Measurements from ENCODE around the gene NANOGP8.
"Not testable (repeated sequence)": the region's sequence is repeated elsewhere in the genome, so short reads cannot be mapped to it uniquely, and the experiment has no call there.

Gene NANOGP8, protein sequence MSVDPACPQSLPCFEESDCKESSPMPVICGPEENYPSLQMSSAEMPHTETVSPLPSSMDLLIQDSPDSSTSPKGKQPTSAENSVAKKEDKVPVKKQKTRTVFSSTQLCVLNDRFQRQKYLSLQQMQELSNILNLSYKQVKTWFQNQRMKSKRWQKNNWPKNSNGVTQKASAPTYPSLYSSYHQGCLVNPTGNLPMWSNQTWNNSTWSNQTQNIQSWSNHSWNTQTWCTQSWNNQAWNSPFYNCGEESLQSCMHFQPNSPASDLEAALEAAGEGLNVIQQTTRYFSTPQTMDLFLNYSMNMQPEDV

DNA sequence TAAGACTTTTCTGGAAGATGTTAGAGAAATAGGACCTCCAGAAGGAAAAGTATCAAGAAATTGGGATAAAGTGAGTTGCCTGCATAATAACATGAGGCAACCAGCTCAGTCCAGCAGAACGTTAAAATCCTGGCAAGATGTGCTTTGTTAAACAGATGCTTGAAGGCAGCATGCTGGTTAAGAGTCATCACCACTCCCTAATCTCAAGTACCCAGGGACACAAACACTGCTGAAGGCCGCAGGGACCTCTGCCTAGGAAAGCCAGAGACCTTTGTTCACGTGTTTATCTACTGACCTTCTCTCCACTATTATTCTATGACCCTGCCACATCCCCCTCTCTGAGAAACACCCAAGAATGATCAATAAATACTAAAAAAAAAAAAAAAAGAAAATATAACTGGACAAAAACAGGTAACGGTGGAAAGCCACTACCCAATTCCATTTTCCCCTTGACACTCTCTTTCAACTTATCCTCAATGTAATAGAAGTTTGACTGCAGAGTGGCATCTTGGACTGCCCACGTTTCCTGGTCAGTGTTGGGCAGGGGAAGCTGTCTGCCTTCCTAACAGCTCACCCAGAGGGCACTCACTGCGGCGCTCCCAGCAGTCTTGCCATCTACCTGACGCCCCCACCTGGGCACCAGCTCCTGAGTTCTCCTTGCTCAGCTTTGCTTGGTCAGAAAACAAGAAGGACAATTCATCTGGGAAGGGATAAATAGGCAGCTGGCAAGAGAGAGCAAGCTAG lies at the start of gene NANOGP8:
Gene NANOGP8 (minus strand): TSS at position 120 of the 744 bp plus-strand sequence. CDS start 185 bp downstream, outside the sequence.
- DNase-seq (ENCODE audit: low read depth, low spot score), result not testable (repeated sequence)

DNA sequence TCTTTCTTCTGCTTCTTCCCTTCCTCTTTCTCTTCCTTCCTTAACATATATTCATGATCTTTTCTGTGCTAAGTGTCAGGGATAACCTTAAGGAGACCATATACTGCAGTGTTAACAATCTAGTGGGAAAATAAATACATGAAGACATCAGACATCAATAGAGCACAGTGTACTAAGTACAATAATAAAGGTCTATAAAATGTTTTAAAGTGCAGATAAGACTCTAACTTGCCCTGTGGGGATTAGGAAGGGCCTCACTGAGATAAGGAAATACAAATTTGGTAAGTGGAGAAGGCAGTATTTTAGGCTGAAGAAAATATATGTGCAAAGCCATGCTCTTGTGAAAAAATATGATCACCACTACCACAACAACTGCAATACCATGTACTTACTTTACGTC lies 49.2 kb upstream of the NANOGP8 start:
- DNase-seq (ENCODE audit: low read depth, low spot score), result no peak

GRCh38 chr15:35130245-35130644 lies 45.1 kb upstream of the NANOGP8 start:
- no peak for DNase-seq (ENCODE audit: low read depth, low spot score)

- no peak for DNase-seq (ENCODE audit: low read depth, low spot score)
Observed at GRCh38 chr15:35129361-35129760, 44.3 kb upstream of the NANOGP8 start.

- DNase-seq (ENCODE audit: low read depth, low spot score), result no peak
Observed at GRCh38 chr15:35127717-35128116, 42.6 kb upstream of the NANOGP8 start.

DNA sequence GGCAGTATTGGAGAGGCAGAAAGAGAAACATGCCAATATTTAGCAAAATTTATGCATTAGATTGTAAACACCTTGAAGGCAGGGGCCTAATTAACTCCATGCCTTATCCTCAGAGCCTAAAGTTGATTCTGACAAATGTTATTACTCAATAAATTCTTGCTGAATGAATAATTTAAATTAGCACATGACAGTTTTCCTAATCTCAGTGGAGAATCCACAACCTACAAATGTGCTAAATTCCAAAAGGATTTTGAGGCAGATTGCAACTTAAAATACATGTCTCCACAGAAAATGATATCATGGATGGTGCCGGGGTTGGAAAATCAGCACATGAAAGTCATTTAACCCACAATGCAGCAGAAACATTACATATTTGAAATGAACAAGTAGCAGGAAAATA lies 41.1 kb upstream of the NANOGP8 start:
- no peak for DNase-seq (ENCODE audit: low read depth, low spot score)

DNA sequence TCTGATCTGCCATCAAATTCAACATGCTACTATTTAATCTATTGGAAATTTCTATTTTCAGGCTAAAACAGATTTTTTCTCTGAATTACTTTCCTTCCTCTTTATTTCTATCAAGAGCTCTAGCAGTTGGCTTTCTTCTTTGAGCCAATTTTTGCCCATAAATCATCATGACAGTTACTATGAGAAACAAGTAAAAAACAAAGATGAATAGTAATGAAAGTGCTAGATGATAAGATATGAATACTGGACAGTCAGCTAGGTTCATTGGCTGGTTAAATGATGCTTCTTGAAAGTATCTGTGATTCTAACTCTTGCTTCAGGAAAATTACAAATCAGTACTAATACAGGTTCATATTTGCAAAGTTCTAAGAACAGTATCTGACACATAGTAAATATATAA lies 38.6 kb upstream of the NANOGP8 start:
- DNase-seq (ENCODE audit: low read depth, low spot score), result no peak

- DNase-seq (ENCODE audit: low read depth, low spot score), result no peak
Observed at GRCh38 chr15:35121611-35122359, 36.7 kb upstream of the NANOGP8 start.

DNA sequence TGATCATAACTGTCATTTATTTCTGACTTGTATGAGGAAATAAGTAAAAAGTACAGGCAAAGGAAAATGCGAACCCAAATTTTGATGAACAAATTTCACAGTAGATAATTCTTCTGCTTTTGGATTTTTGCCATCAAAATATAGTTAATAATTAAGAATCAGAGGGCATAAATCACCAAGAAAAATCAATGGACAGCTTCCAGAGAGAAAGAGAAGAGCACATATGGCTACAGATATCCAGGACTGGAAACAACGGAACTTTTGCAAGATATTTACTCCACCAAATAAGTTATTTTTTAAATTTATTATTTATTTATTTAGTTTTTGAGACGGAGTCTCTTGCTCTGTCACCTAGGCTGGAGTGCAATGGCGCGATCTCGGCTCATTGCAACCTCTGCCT lies 35.1 kb upstream of the NANOGP8 start:
- no peak for DNase-seq (ENCODE audit: low read depth, low spot score)

DNA sequence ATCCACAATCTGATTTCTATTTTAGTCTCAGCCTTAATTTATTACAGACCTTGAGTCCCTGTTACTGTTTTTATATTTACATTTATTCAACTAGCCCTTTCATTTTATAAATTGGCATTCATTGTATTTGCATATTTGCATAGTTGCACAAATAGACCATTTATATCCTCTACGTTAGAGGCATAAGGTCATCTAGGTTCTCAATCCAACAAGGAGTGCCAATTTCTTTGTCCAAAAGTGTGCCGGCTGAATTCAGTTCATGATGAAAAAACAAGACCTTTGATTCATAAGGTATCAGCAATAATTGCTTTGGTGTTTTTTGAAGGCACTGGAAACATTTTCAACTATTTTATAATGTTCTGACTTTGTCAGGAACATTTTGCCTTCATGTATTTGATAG lies 33.9 kb upstream of the NANOGP8 start:
- DNase-seq (ENCODE audit: low read depth, low spot score), result no peak

GRCh38 chr15:35117543-35118265 lies 32.6 kb upstream of the NANOGP8 start:
- DNase-seq (ENCODE audit: low read depth, low spot score), result no peak

GRCh38 chr15:35115155-35115725 lies 30.1 kb upstream of the NANOGP8 start:
- no peak for DNase-seq (ENCODE audit: low read depth, low spot score)

DNA sequence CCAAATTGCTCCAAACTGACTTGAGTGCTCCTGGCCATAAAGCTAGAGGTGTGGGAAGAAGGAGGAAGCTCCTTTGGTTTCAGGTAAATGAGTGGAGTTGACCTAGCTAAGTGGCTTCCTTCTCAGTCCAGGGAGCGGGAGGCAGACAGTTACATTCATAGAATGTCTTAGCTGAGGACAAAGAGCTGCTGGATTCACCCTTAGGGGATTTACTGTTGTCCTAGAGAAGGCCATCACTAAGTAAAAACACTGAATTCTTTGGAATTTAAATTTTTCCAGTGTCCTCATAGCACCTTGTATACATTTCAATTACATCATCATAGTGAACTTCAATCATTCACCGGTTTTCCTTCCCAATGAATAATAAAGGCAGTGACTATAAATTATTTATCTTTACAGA lies 27.3 kb upstream of the NANOGP8 start:
- no peak for DNase-seq (ENCODE audit: low read depth, low spot score)

GRCh38 chr15:35111861-35112260 lies 26.8 kb upstream of the NANOGP8 start:
- no peak for DNase-seq (ENCODE audit: low read depth, low spot score)

GRCh38 chr15:35108453-35108852 lies 23.4 kb upstream of the NANOGP8 start:
- no peak for DNase-seq (ENCODE audit: low read depth, low spot score)

DNA sequence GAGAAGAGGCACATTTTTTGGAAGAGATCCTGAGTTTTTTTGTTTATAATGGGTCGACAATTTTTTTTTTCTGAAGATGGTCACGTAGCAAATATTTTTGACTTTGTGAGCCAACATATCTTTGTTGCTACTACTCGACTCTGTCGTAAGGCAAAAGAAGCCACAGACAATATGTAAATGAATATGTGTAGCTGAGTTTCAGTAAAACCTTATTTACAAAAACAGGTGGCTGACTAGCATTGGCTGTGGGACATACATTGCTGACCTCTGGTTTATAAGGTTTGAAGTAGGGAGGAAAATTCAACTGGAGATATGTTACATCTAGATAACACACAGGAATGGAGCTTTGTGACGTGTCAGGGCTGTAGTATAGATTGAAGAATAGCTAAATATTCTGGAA lies 22.5 kb upstream of the NANOGP8 start:
- no peak for DNase-seq (ENCODE audit: low read depth, low spot score)

DNA sequence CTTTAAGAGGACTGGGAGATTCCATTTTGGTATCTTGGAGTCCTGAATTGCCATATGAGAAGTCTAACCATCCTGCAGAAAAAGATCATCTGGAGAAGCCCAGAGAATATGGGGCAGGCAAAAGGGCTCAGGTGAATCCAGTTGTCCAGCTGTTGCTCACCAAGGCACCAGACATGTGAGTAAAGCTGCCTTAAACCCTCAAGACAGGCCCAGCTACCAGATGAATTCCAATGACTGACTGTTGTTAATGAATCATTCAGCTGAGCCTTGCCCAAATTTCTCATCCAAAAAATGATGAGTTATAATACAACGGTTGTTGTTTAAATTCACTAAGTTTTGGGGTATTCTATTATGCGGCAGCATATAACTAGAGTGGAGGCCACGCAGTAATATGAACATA lies 22.0 kb upstream of the NANOGP8 start:
- DNase-seq (ENCODE audit: low read depth, low spot score), result no peak

GRCh38 chr15:35104526-35105147 lies 19.5 kb upstream of the NANOGP8 start:
- DNase-seq (ENCODE audit: low read depth, low spot score), result no peak

GRCh38 chr15:35102186-35102585 lies 17.1 kb upstream of the NANOGP8 start:
- no peak for DNase-seq (ENCODE audit: low read depth, low spot score)

- DNase-seq (ENCODE audit: low read depth, low spot score), result no peak
Observed at GRCh38 chr15:35101335-35101734, 16.2 kb upstream of the NANOGP8 start.

- no peak for DNase-seq (ENCODE audit: low read depth, low spot score)
Observed at GRCh38 chr15:35098737-35099136, 13.6 kb upstream of the NANOGP8 start.
